C4-2B (cell line): ENCODE results near the gene MAGI2.

Source experiments
- ZFX ChIP-seq: fragments of 450-650 bp; IDR thresholded peaks from 2 replicates; pipeline ENCODE4 v1.6.1; 2017
- TF ChIP-seq, protein P1 (sequence below): fragments of 450-650 bp; conservative IDR thresholded peaks from 2 replicates; pipeline ENCODE4 v1.5.1; 2017; ENCODE audit warnings: mild to moderate bottlenecking

GRCh38 chr7:78642751-78643150 lies 810.7 kb downstream of the MAGI2 start:
- TF ChIP-seq, protein P1, sequence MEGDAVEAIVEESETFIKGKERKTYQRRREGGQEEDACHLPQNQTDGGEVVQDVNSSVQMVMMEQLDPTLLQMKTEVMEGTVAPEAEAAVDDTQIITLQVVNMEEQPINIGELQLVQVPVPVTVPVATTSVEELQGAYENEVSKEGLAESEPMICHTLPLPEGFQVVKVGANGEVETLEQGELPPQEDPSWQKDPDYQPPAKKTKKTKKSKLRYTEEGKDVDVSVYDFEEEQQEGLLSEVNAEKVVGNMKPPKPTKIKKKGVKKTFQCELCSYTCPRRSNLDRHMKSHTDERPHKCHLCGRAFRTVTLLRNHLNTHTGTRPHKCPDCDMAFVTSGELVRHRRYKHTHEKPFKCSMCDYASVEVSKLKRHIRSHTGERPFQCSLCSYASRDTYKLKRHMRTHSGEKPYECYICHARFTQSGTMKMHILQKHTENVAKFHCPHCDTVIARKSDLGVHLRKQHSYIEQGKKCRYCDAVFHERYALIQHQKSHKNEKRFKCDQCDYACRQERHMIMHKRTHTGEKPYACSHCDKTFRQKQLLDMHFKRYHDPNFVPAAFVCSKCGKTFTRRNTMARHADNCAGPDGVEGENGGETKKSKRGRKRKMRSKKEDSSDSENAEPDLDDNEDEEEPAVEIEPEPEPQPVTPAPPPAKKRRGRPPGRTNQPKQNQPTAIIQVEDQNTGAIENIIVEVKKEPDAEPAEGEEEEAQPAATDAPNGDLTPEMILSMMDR = no peak
- no peak for TF ChIP-seq ZFX
